ENCODE results near the gene LCOR.

LCOR gene

GRCh38 chr10:97017474-97017903 lies 185.4 kb downstream of the LCOR start:
- peaks cover 4% of the 10 kb centered on the region for H3K27me3 ChIP-seq (replicated peaks; ENCODE audit: control insufficient read depth, insufficient read depth, low read length)
- no peaks in the 10 kb centered on the region for H3K36me3 ChIP-seq (ENCODE audit: control insufficient read depth, insufficient read depth, low read length, severe bottlenecking)
- no peak for DNase-seq (ENCODE audit: low read depth)
- H3K4me3 ChIP-seq (ENCODE audit: low read length), result no peak overlapping the region
- no peak overlapping the region for H3K9ac ChIP-seq (ENCODE audit: low read length)
- H3K9me3 ChIP-seq (ENCODE audit: control insufficient read depth, low read length), result no peaks in the 10 kb centered on the region
- H3K4me1 ChIP-seq (ENCODE audit: control insufficient read depth, insufficient read depth, low read length), result peaks cover 10% of the 10 kb centered on the region

GRCh38 chr10:97018251-97019212 lies 186.4 kb downstream of the LCOR start:
- Histone ChIP-seq H3K27me3 (replicated peaks; ENCODE audit: control insufficient read depth, insufficient read depth, low read length) (no peaks in the 10 kb centered on the region), H3K9me3 (ENCODE audit: control insufficient read depth, low read length) (no peaks in the 10 kb centered on the region), H3K36me3 (ENCODE audit: control insufficient read depth, insufficient read depth, low read length, severe bottlenecking) (no peaks in the 10 kb centered on the region), H3K9ac (ENCODE audit: low read length) (no peak overlapping the region), H3K4me1 (ENCODE audit: control insufficient read depth, insufficient read depth, low read length) (peaks cover 11% of the 10 kb centered on the region), H3K4me3 (ENCODE audit: low read length) (no peak overlapping the region)
- DNase-seq (ENCODE audit: low read depth), result no peak

GRCh38 chr10:97019213-97019844 lies 187.2 kb downstream of the LCOR start:
- H3K9ac ChIP-seq (ENCODE audit: low read length), result no peak overlapping the region
- DNase-seq (ENCODE audit: low read depth), result no peak
- no peaks in the 10 kb centered on the region for H3K9me3 ChIP-seq (ENCODE audit: control insufficient read depth, low read length)
- H3K4me1 ChIP-seq (ENCODE audit: control insufficient read depth, insufficient read depth, low read length), result peaks cover 19% of the 10 kb centered on the region
- H3K27me3 ChIP-seq (replicated peaks; ENCODE audit: control insufficient read depth, insufficient read depth, low read length), result no peaks in the 10 kb centered on the region
- no peak overlapping the region for H3K4me3 ChIP-seq (ENCODE audit: low read length)
- H3K36me3 ChIP-seq (ENCODE audit: control insufficient read depth, insufficient read depth, low read length, severe bottlenecking), result no peaks in the 10 kb centered on the region

GRCh38 chr10:97020452-97021400 lies 188.6 kb downstream of the LCOR start:
- DNase-seq (ENCODE audit: low read depth), result no peak
- no peaks in the 10 kb centered on the region for H3K9me3 ChIP-seq (ENCODE audit: control insufficient read depth, low read length)
- no peak overlapping the region for H3K4me3 ChIP-seq (ENCODE audit: low read length)
- no peak overlapping the region for H3K9ac ChIP-seq (ENCODE audit: low read length)
- peaks cover 26% of the 10 kb centered on the region for H3K4me1 ChIP-seq (ENCODE audit: control insufficient read depth, insufficient read depth, low read length)
- no peaks in the 10 kb centered on the region for H3K27me3 ChIP-seq (replicated peaks; ENCODE audit: control insufficient read depth, insufficient read depth, low read length)
- no peaks in the 10 kb centered on the region for H3K36me3 ChIP-seq (ENCODE audit: control insufficient read depth, insufficient read depth, low read length, severe bottlenecking)

- H3K4me3 ChIP-seq (ENCODE audit: low read length), result no peak overlapping the region
- no peaks in the 10 kb centered on the region for H3K9me3 ChIP-seq (ENCODE audit: control insufficient read depth, low read length)
- H3K4me1 ChIP-seq (ENCODE audit: control insufficient read depth, insufficient read depth, low read length), result peaks cover 26% of the 10 kb centered on the region
- no peaks in the 10 kb centered on the region for H3K27me3 ChIP-seq (replicated peaks; ENCODE audit: control insufficient read depth, insufficient read depth, low read length)
- H3K9ac ChIP-seq (ENCODE audit: low read length), result no peak overlapping the region
- no peak for DNase-seq (ENCODE audit: low read depth)
- no peaks in the 10 kb centered on the region for H3K36me3 ChIP-seq (ENCODE audit: control insufficient read depth, insufficient read depth, low read length, severe bottlenecking)
Observed at GRCh38 chr10:97022616-97023015, 190.5 kb downstream of the LCOR start.

- Histone ChIP-seq H3K9ac (ENCODE audit: low read length) (peak overlapping the region; percentile 71), H3K27me3 (replicated peaks; ENCODE audit: control insufficient read depth, insufficient read depth, low read length) (no peaks in the 10 kb centered on the region), H3K36me3 (ENCODE audit: control insufficient read depth, insufficient read depth, low read length, severe bottlenecking) (no peaks in the 10 kb centered on the region), H3K9me3 (ENCODE audit: control insufficient read depth, low read length) (peaks cover 4% of the 10 kb centered on the region), H3K4me3 (ENCODE audit: low read length) (peak overlapping the region; percentile 70), H3K4me1 (ENCODE audit: control insufficient read depth, insufficient read depth, low read length) (peaks cover 26% of the 10 kb centered on the region)
- DNase-seq (ENCODE audit: low read depth), result no peak
Observed at GRCh38 chr10:97023401-97024167, 191.5 kb downstream of the LCOR start.

- H3K27me3 ChIP-seq (replicated peaks; ENCODE audit: control insufficient read depth, insufficient read depth, low read length), result no peaks in the 10 kb centered on the region
- H3K9ac ChIP-seq (ENCODE audit: low read length), result peak overlapping the region; percentile 71
- no peaks in the 10 kb centered on the region for H3K36me3 ChIP-seq (ENCODE audit: control insufficient read depth, insufficient read depth, low read length, severe bottlenecking)
- H3K4me1 ChIP-seq (ENCODE audit: control insufficient read depth, insufficient read depth, low read length), result peaks cover 26% of the 10 kb centered on the region
- peak; percentile 64 for DNase-seq (ENCODE audit: low read depth)
- peaks cover 4% of the 10 kb centered on the region for H3K9me3 ChIP-seq (ENCODE audit: control insufficient read depth, low read length)
- H3K4me3 ChIP-seq (ENCODE audit: low read length), result peak overlapping the region; percentile 70
Observed at GRCh38 chr10:97024168-97025073, 192.3 kb downstream of the LCOR start.

GRCh38 chr10:97025613-97026242 lies 193.6 kb downstream of the LCOR start:
- peaks cover 4% of the 10 kb centered on the region for H3K9me3 ChIP-seq (ENCODE audit: control insufficient read depth, low read length)
- H3K9ac ChIP-seq (ENCODE audit: low read length), result no peak overlapping the region
- H3K27me3 ChIP-seq (replicated peaks; ENCODE audit: control insufficient read depth, insufficient read depth, low read length), result peaks cover 7% of the 10 kb centered on the region
- H3K4me3 ChIP-seq (ENCODE audit: low read length), result no peak overlapping the region
- peak; percentile 39 for DNase-seq (ENCODE audit: low read depth)
- peaks cover 21% of the 10 kb centered on the region for H3K4me1 ChIP-seq (ENCODE audit: control insufficient read depth, insufficient read depth, low read length)
- H3K36me3 ChIP-seq (ENCODE audit: control insufficient read depth, insufficient read depth, low read length, severe bottlenecking), result no peaks in the 10 kb centered on the region

- Histone ChIP-seq H3K4me1 (ENCODE audit: control insufficient read depth, insufficient read depth, low read length) (peaks cover 15% of the 10 kb centered on the region), H3K9me3 (ENCODE audit: control insufficient read depth, low read length) (peaks cover 4% of the 10 kb centered on the region), H3K36me3 (ENCODE audit: control insufficient read depth, insufficient read depth, low read length, severe bottlenecking) (no peaks in the 10 kb centered on the region), H3K9ac (ENCODE audit: low read length) (no peak overlapping the region), H3K27me3 (replicated peaks; ENCODE audit: control insufficient read depth, insufficient read depth, low read length) (peaks cover 13% of the 10 kb centered on the region), H3K4me3 (ENCODE audit: low read length) (no peak overlapping the region)
- DNase-seq (ENCODE audit: low read depth), result peak; percentile 7
Observed at GRCh38 chr10:97028126-97028831, 196.2 kb downstream of the LCOR start.
